HUES64 (cell line): ENCODE measurements around the gene OSBPL10.

Experiments
- H3K27ac ChIP-seq: 2 replicates; pipeline ENCODE4 v1.7.0; 2013; ENCODE audit warnings: low read depth, low read length, inconsistent platforms
- H3K27me3 ChIP-seq: 2 replicates; pipeline ENCODE4 v1.6.1; 2013; ENCODE audit warnings: mild to moderate bottlenecking, low read length; ENCODE audit not compliant: insufficient read depth
- H3K36me3 ChIP-seq: 2 replicates; pipeline ENCODE4 v1.6.1; 2013; ENCODE audit warnings: mild to moderate bottlenecking, low read length; ENCODE audit not compliant: insufficient read depth
- H3K4me1 ChIP-seq: 2 replicates; pipeline ENCODE4 v1.6.1; 2013; ENCODE audit warnings: mild to moderate bottlenecking, low read length, moderate library complexity; ENCODE audit not compliant: insufficient read depth
- H3K4me3 ChIP-seq: 2 replicates; pipeline ENCODE4 v1.5.1; 2013; ENCODE audit warnings: mild to moderate bottlenecking, low read length, moderate library complexity
- H3K9ac ChIP-seq: 2 replicates; pipeline ENCODE4 v1.6.1; 2013; ENCODE audit warnings: mild to moderate bottlenecking, low read depth, low read length
- H3K9me3 ChIP-seq: 2 replicates; pipeline ENCODE4 v1.6.1; 2013; ENCODE audit warnings: low read depth, low read length; ENCODE audit not compliant: insufficient read depth
- WGBS: fragments of 150-250, 120-280 bp; methylation state at CpG from one replicate; pipeline ENCODE4 v1.1.7; 2013; ENCODE audit warnings: missing lambda C conversion rate; 5-methylcytosine and 5-hydroxymethylcytosine counted together

The OSBPL10 gene

GRCh38 chr3:31740397-31740796 is 240.7 kb downstream of the OSBPL10 start:
- WGBS: no CpG with 5 or more reads among the region's 1 CpG
- H3K9me3 ChIP-seq: no peaks in the 10 kb centered on the region
- H3K27ac ChIP-seq: no peak overlapping the region
- H3K4me3 ChIP-seq: no peak overlapping the region
- peaks cover 4% of the 10 kb centered on the region; the same call in 1 of the 2 replicates for H3K4me1 ChIP-seq
- no peaks in the 10 kb centered on the region for H3K36me3 ChIP-seq
- no peaks in the 10 kb centered on the region for H3K27me3 ChIP-seq
- H3K9ac ChIP-seq: no peak overlapping the region

- H3K4me3 ChIP-seq: no peak overlapping the region
- no peak overlapping the region for H3K27ac ChIP-seq
- H3K36me3 ChIP-seq: no peaks in the 10 kb centered on the region
- H3K9me3 ChIP-seq: no peaks in the 10 kb centered on the region
- no peak overlapping the region for H3K9ac ChIP-seq
- no peaks in the 10 kb centered on the region for H3K27me3 ChIP-seq
- H3K4me1 ChIP-seq: peaks cover 4% of the 10 kb centered on the region; the same call in 1 of the 2 replicates
- 95% methylated on average over 7 of the region's 7 CpGs for WGBS
Measured at GRCh38 chr3:31738412-31738811, 242.7 kb downstream of the OSBPL10 start.

- Histone ChIP-seq H3K36me3 (no peaks in the 10 kb centered on the region; the same call in 1 of the 2 replicates), H3K9me3 (no peaks in the 10 kb centered on the region), H3K27ac (no peak overlapping the region), H3K4me3 (no peak overlapping the region), H3K9ac (no peak overlapping the region), H3K27me3 (no peaks in the 10 kb centered on the region), H3K4me1 (peaks cover 4% of the 10 kb centered on the region; the same call in 1 of the 2 replicates)
- WGBS: 96% methylated on average over 5 of the region's 5 CpGs
Measured at GRCh38 chr3:31735667-31736066, 245.4 kb downstream of the OSBPL10 start.

- H3K4me3 ChIP-seq: no peak overlapping the region
- no peaks in the 10 kb centered on the region for H3K27me3 ChIP-seq
- no peak overlapping the region for H3K27ac ChIP-seq
- H3K36me3 ChIP-seq: no peaks in the 10 kb centered on the region; the same call in 1 of the 2 replicates
- H3K9me3 ChIP-seq: no peaks in the 10 kb centered on the region
- H3K4me1 ChIP-seq: peaks cover 4% of the 10 kb centered on the region; the same call in 1 of the 2 replicates
- H3K9ac ChIP-seq: no peak overlapping the region
- 96% methylated on average over 3 of the region's 4 CpGs for WGBS
Measured at GRCh38 chr3:31733234-31733667, 247.8 kb downstream of the OSBPL10 start.

- H3K36me3 ChIP-seq: no peaks in the 10 kb centered on the region; the same call in 1 of the 2 replicates
- no peaks in the 10 kb centered on the region for H3K9me3 ChIP-seq
- H3K4me1 ChIP-seq: peaks cover 4% of the 10 kb centered on the region; the same call in 1 of the 2 replicates
- 93% methylated on average over 8 of the region's 8 CpGs for WGBS
- H3K9ac ChIP-seq: no peak overlapping the region
- H3K27ac ChIP-seq: no peak overlapping the region
- no peaks in the 10 kb centered on the region for H3K27me3 ChIP-seq
- no peak overlapping the region for H3K4me3 ChIP-seq
Measured at GRCh38 chr3:31732548-31732947, 248.5 kb downstream of the OSBPL10 start.

- Histone ChIP-seq H3K9ac (no peak overlapping the region), H3K27me3 (no peaks in the 10 kb centered on the region), H3K36me3 (no peaks in the 10 kb centered on the region; the same call in 1 of the 2 replicates), H3K4me3 (no peak overlapping the region), H3K4me1 (peaks cover under 1% of the 10 kb centered on the region; the same call in 1 of the 2 replicates), H3K9me3 (no peaks in the 10 kb centered on the region), H3K27ac (no peak overlapping the region)
- WGBS: 92% methylated on average over 7 of the region's 8 CpGs
Measured at GRCh38 chr3:31729573-31729972, 251.5 kb downstream of the OSBPL10 start.

- Histone ChIP-seq H3K27ac (no peak overlapping the region), H3K4me1 (peaks cover 5% of the 10 kb centered on the region), H3K27me3 (no peaks in the 10 kb centered on the region), H3K4me3 (no peak overlapping the region), H3K9me3 (no peaks in the 10 kb centered on the region), H3K9ac (no peak overlapping the region), H3K36me3 (no peaks in the 10 kb centered on the region; the same call in 1 of the 2 replicates)
- 91% methylated on average over 3 of the region's 3 CpGs for WGBS
Measured at GRCh38 chr3:31729082-31729481, 252.0 kb downstream of the OSBPL10 start.

GRCh38 chr3:31728403-31728802 is 252.7 kb downstream of the OSBPL10 start:
- no peaks in the 10 kb centered on the region for H3K27me3 ChIP-seq
- no peaks in the 10 kb centered on the region for H3K9me3 ChIP-seq
- WGBS: 100% methylated on average over 1 of the region's 2 CpGs
- H3K36me3 ChIP-seq: no peaks in the 10 kb centered on the region; the same call in 1 of the 2 replicates
- H3K4me3 ChIP-seq: no peak overlapping the region
- peaks cover 12% of the 10 kb centered on the region for H3K4me1 ChIP-seq
- no peak overlapping the region for H3K27ac ChIP-seq
- H3K9ac ChIP-seq: no peak overlapping the region

GRCh38 chr3:31725976-31726375 is 255.1 kb downstream of the OSBPL10 start:
- Histone ChIP-seq H3K27me3 (no peaks in the 10 kb centered on the region), H3K36me3 (no peaks in the 10 kb centered on the region), H3K9ac (no peak overlapping the region), H3K9me3 (no peaks in the 10 kb centered on the region), H3K4me1 (peaks cover 12% of the 10 kb centered on the region), H3K27ac (no peak overlapping the region), H3K4me3 (no peak overlapping the region)
- WGBS: 94% methylated on average over 4 of the region's 4 CpGs

- Histone ChIP-seq H3K27ac (no peak overlapping the region), H3K4me3 (no peak overlapping the region), H3K9me3 (no peaks in the 10 kb centered on the region), H3K27me3 (no peaks in the 10 kb centered on the region), H3K9ac (no peak overlapping the region), H3K4me1 (peaks cover 12% of the 10 kb centered on the region), H3K36me3 (no peaks in the 10 kb centered on the region)
- 94% methylated on average over 6 of the region's 6 CpGs for WGBS
Measured at GRCh38 chr3:31725568-31725967, 255.5 kb downstream of the OSBPL10 start.

- 61% methylated on average over 3 of the region's 4 CpGs for WGBS
- Histone ChIP-seq H3K9me3 (no peaks in the 10 kb centered on the region), H3K4me3 (no peak overlapping the region), H3K4me1 (peaks cover 12% of the 10 kb centered on the region), H3K27ac (no peak overlapping the region), H3K9ac (no peak overlapping the region), H3K27me3 (no peaks in the 10 kb centered on the region), H3K36me3 (no peaks in the 10 kb centered on the region)
Measured at GRCh38 chr3:31724651-31725050, 256.4 kb downstream of the OSBPL10 start.

GRCh38 chr3:31724116-31724515 is 256.9 kb downstream of the OSBPL10 start:
- no peaks in the 10 kb centered on the region for H3K36me3 ChIP-seq
- WGBS: 37% methylated on average over 6 of the region's 6 CpGs
- no peak overlapping the region for H3K9ac ChIP-seq
- peak overlapping the region; percentile 77 for H3K27ac ChIP-seq
- no peak overlapping the region for H3K4me3 ChIP-seq
- no peaks in the 10 kb centered on the region for H3K27me3 ChIP-seq
- no peaks in the 10 kb centered on the region for H3K9me3 ChIP-seq
- peaks cover 12% of the 10 kb centered on the region for H3K4me1 ChIP-seq
